Glomerular visceral epithelial cell (primary cell): ENCODE data around the gene VWA8.
A peak's percentile ranks its signal among the peaks of the same experiment; 100 is the strongest.
"Not testable (repeated sequence)": the region's sequence is repeated elsewhere in the genome, so short reads cannot be mapped to it uniquely, and the experiment has no call there.

Experiments
- DNase-seq: peaks from one replicate; pipeline ENCODE4 v3.0.0-alpha.2; 2016; ENCODE audit errors: extremely low spot score

The VWA8 gene

GRCh38 chr13:41745496-41745895, 215.4 kb downstream of the VWA8 start:
- not testable (repeated sequence) for DNase-seq

GRCh38 chr13:41742917-41743552, 217.9 kb downstream of the VWA8 start:
- no peak for DNase-seq

- no peak for DNase-seq
These were observed 220.4 kb downstream of the VWA8 start for GRCh38 chr13:41740479-41740878.

- DNase-seq, result no peak
These were observed 238.0 kb downstream of the VWA8 start for GRCh38 chr13:41722684-41723535.

GRCh38 chr13:41720839-41721561, 239.9 kb downstream of the VWA8 start:
- no peak for DNase-seq

- no peak for DNase-seq
These were observed 244.7 kb downstream of the VWA8 start for GRCh38 chr13:41716236-41716635.

- DNase-seq, result no peak
These were observed 247.5 kb downstream of the VWA8 start for GRCh38 chr13:41713405-41713804.

- DNase-seq, result no peak
These were observed 250.1 kb downstream of the VWA8 start for GRCh38 chr13:41710771-41711170.

GRCh38 chr13:41709511-41709910, 251.4 kb downstream of the VWA8 start:
- DNase-seq, result no peak

- no peak for DNase-seq
These were observed 252.2 kb downstream of the VWA8 start for GRCh38 chr13:41708713-41709112.

GRCh38 chr13:41707194-41707821, 253.6 kb downstream of the VWA8 start:
- no peak for DNase-seq

GRCh38 chr13:41706152-41706551, 254.8 kb downstream of the VWA8 start:
- no peak for DNase-seq

- no peak for DNase-seq
These were observed 258.4 kb downstream of the VWA8 start for GRCh38 chr13:41702540-41702939.

GRCh38 chr13:41701676-41702075, 259.2 kb downstream of the VWA8 start:
- no peak for DNase-seq

- peak; percentile 56 for DNase-seq
These were observed 260.1 kb downstream of the VWA8 start for GRCh38 chr13:41700790-41701310.

GRCh38 chr13:41699759-41700158, 261.1 kb downstream of the VWA8 start:
- no peak for DNase-seq

GRCh38 chr13:41697578-41697977, 263.3 kb downstream of the VWA8 start:
- DNase-seq, result no peak

GRCh38 chr13:41696163-41697003, 264.5 kb downstream of the VWA8 start:
- peak; percentile 37 for DNase-seq

- peak; percentile 77 for DNase-seq
These were observed 266.2 kb downstream of the VWA8 start for GRCh38 chr13:41694545-41695301.

- DNase-seq, result no peak
These were observed 267.5 kb downstream of the VWA8 start for GRCh38 chr13:41693434-41693833.
